ENCODE measurements around the gene APMAP.
"Not testable (repeated sequence)": the region's sequence is repeated elsewhere in the genome, so short reads cannot be mapped to it uniquely, and the experiment has no call there.

- TF ChIP-seq CTCF (IDR thresholded peaks at IDR 0.05; ENCODE audit: low read length); EZH2 (optimal IDR thresholded peaks at IDR 0.05; ENCODE audit: low read depth, low read length): not testable (repeated sequence)
Observed at GRCh38 chr20:24929259-24929658, 63.3 kb downstream of the APMAP start.
